ENCODE measurements around the gene CNGA3.

CNGA3 gene

DNA sequence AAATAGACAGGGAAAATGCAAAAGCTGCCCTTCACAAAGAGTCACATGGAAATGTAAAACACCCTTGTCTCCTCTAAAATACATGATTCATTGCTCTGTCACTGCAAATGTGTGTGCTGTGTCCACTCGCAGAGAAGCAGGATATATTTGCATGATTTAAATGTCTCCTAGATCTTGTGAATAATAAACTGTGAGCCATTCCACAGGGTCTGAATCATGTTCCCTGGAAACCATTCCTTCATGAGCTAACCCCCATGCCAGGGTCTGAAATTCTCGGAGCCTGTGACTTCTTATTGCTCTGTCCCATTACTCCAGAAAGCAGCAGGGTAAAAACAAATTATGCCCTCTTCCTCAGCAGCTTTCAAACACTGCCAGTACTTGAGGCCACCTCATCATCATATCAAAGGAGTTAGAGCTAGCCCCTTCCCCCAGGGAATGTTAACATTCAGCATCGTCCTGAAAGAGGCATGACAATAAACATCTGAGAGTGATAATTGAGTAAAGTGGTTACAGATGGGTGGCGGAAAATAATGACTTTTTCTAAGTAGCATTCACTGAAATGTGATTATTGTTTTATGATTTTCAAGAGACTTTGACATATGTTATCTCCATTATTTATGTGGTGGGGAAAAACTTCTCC, 11.7 kb upstream of the CNGA3 start:
- Histone ChIP-seq H3K4ac (ENCODE audit: low read depth in 1 of 2, low read length in 2 of 2) (no peak overlapping the region), H3K4me2 (ENCODE audit: low read length, poor library complexity, severe bottlenecking) (no peak overlapping the region), H3K9ac (ENCODE audit: low read length) (peak overlapping the region; percentile 64), H3K27ac (ENCODE audit: low read length, poor library complexity, severe bottlenecking) (no peak overlapping the region), H3K9me3 (ENCODE audit: control insufficient read depth, low read length) (no peaks in the 10 kb centered on the region), H3K4me1 (ENCODE audit: control insufficient read depth, insufficient read depth, low read depth, low read length) (peaks cover 6% of the 10 kb centered on the region), H2BK120ac (ENCODE audit: low read depth, low read length) (no peak overlapping the region), H2AFZ (ENCODE audit: low read depth, low read length) (no peak overlapping the region), H4K8ac (ENCODE audit: low read length) (no peak overlapping the region), H4K91ac (ENCODE audit: low read length) (no peak overlapping the region), H2BK15ac (ENCODE audit: low read depth, poor library complexity, severe bottlenecking) (no peak overlapping the region), H2BK5ac (ENCODE audit: low read depth, low read length, poor library complexity, severe bottlenecking) (no peak overlapping the region), H3K27me3 (ENCODE audit: control insufficient read depth in 1 of 2, insufficient read depth in 1 of 2, low read length in 2 of 2) (no peaks in the 10 kb centered on the region), H3K4me3 (ENCODE audit: insufficient read depth in 1 of 2, low read depth in 1 of 2, low read length in 2 of 2) (peak overlapping the region in 1 of 2 experiments; percentile 50), H2AK5ac (ENCODE audit: low read length, severe bottlenecking) (no peak overlapping the region), H3K23ac (ENCODE audit: low read length in 2 of 2) (no peak overlapping the region), H3K79me1 (replicated peaks; ENCODE audit: low read length, poor library complexity, severe bottlenecking) (no peaks in the 10 kb centered on the region), H2BK12ac (ENCODE audit: low read length in 2 of 2) (no peak overlapping the region), H3K36me3 (ENCODE audit: control insufficient read depth in 1 of 2, insufficient read depth in 2 of 2, low read depth in 1 of 2, low read length in 2 of 2) (no peaks in the 10 kb centered on the region), H3K18ac (ENCODE audit: low read depth in 1 of 2, low read length in 2 of 2) (no peak overlapping the region), H3K14ac (ENCODE audit: low read length in 2 of 2) (no peak overlapping the region)
- WGBS, result 5% methylated on average over 4 of the region's 4 CpGs
- DNase-seq, result peak; percentile 63

DNA sequence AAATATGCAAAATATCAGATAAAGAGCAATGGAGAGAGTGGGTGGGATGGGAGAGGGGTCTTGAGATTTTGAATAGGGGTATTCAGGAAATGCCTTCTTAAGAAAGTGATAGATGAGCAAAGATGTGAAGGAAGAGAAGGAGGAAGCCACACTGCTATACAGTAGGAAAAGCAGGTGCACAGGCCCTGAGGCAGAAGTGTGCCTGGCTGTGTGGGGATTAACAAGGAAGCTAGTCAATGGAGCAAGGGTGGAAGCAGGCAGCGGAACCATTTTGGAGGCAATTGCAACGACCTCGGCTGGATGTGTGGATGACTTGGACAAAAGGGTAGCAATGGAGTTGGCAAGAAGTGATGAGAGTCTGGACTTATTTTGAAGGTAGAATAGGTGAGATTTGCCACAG, 11.0 kb upstream of the CNGA3 start:
- no peak for DNase-seq
- no peaks in the 10 kb centered on the region for H3K79me1 ChIP-seq (replicated peaks; ENCODE audit: low read length, poor library complexity, severe bottlenecking)
- H2BK15ac ChIP-seq (ENCODE audit: low read depth, poor library complexity, severe bottlenecking), result no peak overlapping the region
- no peaks in the 10 kb centered on the region for H3K9me3 ChIP-seq (ENCODE audit: control insufficient read depth, low read length)
- no peak overlapping the region for H3K4ac ChIP-seq (ENCODE audit: low read depth in 1 of 2, low read length in 2 of 2)
- no peak overlapping the region for H2BK5ac ChIP-seq (ENCODE audit: low read depth, low read length, poor library complexity, severe bottlenecking)
- no peaks in the 10 kb centered on the region for H3K36me3 ChIP-seq (ENCODE audit: control insufficient read depth in 1 of 2, insufficient read depth in 2 of 2, low read depth in 1 of 2, low read length in 2 of 2)
- H3K27ac ChIP-seq (ENCODE audit: low read length, poor library complexity, severe bottlenecking), result no peak overlapping the region
- no peak overlapping the region for H3K4me3 ChIP-seq (ENCODE audit: insufficient read depth in 1 of 2, low read depth in 1 of 2, low read length in 2 of 2)
- H2BK12ac ChIP-seq (ENCODE audit: low read length in 2 of 2), result no peak overlapping the region
- no peak overlapping the region for H2AK5ac ChIP-seq (ENCODE audit: low read length, severe bottlenecking)
- H3K4me1 ChIP-seq (ENCODE audit: control insufficient read depth, insufficient read depth, low read depth, low read length), result peaks cover 6% of the 10 kb centered on the region
- no peak overlapping the region for H3K23ac ChIP-seq (ENCODE audit: low read length in 2 of 2)
- H2AFZ ChIP-seq (ENCODE audit: low read depth, low read length), result no peak overlapping the region
- H3K4me2 ChIP-seq (ENCODE audit: low read length, poor library complexity, severe bottlenecking), result no peak overlapping the region
- no peak overlapping the region for H3K18ac ChIP-seq (ENCODE audit: low read depth in 1 of 2, low read length in 2 of 2)
- H3K14ac ChIP-seq (ENCODE audit: low read length in 2 of 2), result no peak overlapping the region
- H2BK120ac ChIP-seq (ENCODE audit: low read depth, low read length), result no peak overlapping the region
- H4K8ac ChIP-seq (ENCODE audit: low read length), result no peak overlapping the region
- no peaks in the 10 kb centered on the region for H3K27me3 ChIP-seq (ENCODE audit: control insufficient read depth in 1 of 2, insufficient read depth in 1 of 2, low read length in 2 of 2)
- WGBS, result 58% methylated on average over 3 of the region's 3 CpGs
- no peak overlapping the region for H4K91ac ChIP-seq (ENCODE audit: low read length)
- peak overlapping the region; percentile 64 for H3K9ac ChIP-seq (ENCODE audit: low read length)

- H4K91ac ChIP-seq (ENCODE audit: low read length), result no peak overlapping the region
These were observed 5.0 kb upstream of the CNGA3 start for GRCh38 chr2:98341241-98341640.

DNA sequence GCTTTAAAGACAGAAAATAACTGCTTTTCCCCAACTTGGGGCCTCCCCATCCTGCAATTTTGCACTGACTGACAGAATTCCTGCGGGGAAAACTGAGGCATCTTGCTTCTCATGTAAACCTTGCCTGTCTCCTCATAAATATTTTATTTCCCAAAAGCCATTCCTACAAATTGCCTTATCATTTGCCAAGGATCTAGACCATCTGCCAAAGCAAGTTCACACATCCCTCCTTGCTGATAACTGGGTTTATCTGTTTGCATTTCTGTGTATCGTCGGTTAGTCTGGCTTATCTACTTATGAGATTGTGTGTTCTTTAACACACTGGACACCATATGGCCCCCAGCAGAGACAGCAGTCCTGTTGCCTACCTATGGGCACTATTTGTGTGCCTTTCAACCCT, 3.0 kb upstream of the CNGA3 start:
- no peak for DNase-seq
- no peak overlapping the region for H2BK120ac ChIP-seq (ENCODE audit: low read depth, low read length)
- H4K8ac ChIP-seq (ENCODE audit: low read length), result no peak overlapping the region
- H3K4me3 ChIP-seq (ENCODE audit: insufficient read depth in 1 of 2, low read depth in 1 of 2, low read length in 2 of 2), result no peak overlapping the region
- H4K91ac ChIP-seq (ENCODE audit: low read length), result no peak overlapping the region
- peaks cover 17% of the 10 kb centered on the region for H3K4me1 ChIP-seq (ENCODE audit: control insufficient read depth, insufficient read depth, low read depth, low read length)
- no peak overlapping the region for H2BK12ac ChIP-seq (ENCODE audit: low read length in 2 of 2)
- WGBS, result 58% methylated on average over 1 of the region's 3 CpGs
- H3K14ac ChIP-seq (ENCODE audit: low read length in 2 of 2), result no peak overlapping the region
- H3K36me3 ChIP-seq (ENCODE audit: control insufficient read depth in 1 of 2, insufficient read depth in 2 of 2, low read depth in 1 of 2, low read length in 2 of 2), result no peaks in the 10 kb centered on the region
- no peak overlapping the region for H3K4ac ChIP-seq (ENCODE audit: low read depth in 1 of 2, low read length in 2 of 2)
- H3K23ac ChIP-seq (ENCODE audit: low read length in 2 of 2), result no peak overlapping the region
- H3K9ac ChIP-seq (ENCODE audit: low read length), result no peak overlapping the region
- no peak overlapping the region for H3K18ac ChIP-seq (ENCODE audit: low read depth in 1 of 2, low read length in 2 of 2)
- H2BK5ac ChIP-seq (ENCODE audit: low read depth, low read length, poor library complexity, severe bottlenecking), result no peak overlapping the region
- peaks cover 42 to 57% of the 10 kb centered on the region in 2 experiments for H3K27me3 ChIP-seq (ENCODE audit: control insufficient read depth in 1 of 2, insufficient read depth in 1 of 2, low read length in 2 of 2)
- H3K79me1 ChIP-seq (replicated peaks; ENCODE audit: low read length, poor library complexity, severe bottlenecking), result no peaks in the 10 kb centered on the region
- H2AFZ ChIP-seq (ENCODE audit: low read depth, low read length), result no peak overlapping the region
- no peak overlapping the region for H3K4me2 ChIP-seq (ENCODE audit: low read length, poor library complexity, severe bottlenecking)
- H2AK5ac ChIP-seq (ENCODE audit: low read length, severe bottlenecking), result no peak overlapping the region
- H2BK15ac ChIP-seq (ENCODE audit: low read depth, poor library complexity, severe bottlenecking), result no peak overlapping the region
- H3K27ac ChIP-seq (ENCODE audit: low read length, poor library complexity, severe bottlenecking), result no peak overlapping the region
- no peaks in the 10 kb centered on the region for H3K9me3 ChIP-seq (ENCODE audit: control insufficient read depth, low read length)

More at GRCh38 chr2:98341241-98341640, 5.0 kb upstream of the CNGA3 start:
- Histone ChIP-seq H3K4me3 (ENCODE audit: insufficient read depth in 1 of 2, low read depth in 1 of 2, low read length in 2 of 2) (no peak overlapping the region), H3K27ac (ENCODE audit: low read length, poor library complexity, severe bottlenecking) (no peak overlapping the region), H3K4me1 (ENCODE audit: control insufficient read depth, insufficient read depth, low read depth, low read length) (peaks cover 3% of the 10 kb centered on the region), H3K9me3 (ENCODE audit: control insufficient read depth, low read length) (no peaks in the 10 kb centered on the region), H2BK12ac (ENCODE audit: low read length in 2 of 2) (no peak overlapping the region), H3K14ac (ENCODE audit: low read length in 2 of 2) (no peak overlapping the region), H2AK5ac (ENCODE audit: low read length, severe bottlenecking) (no peak overlapping the region), H3K36me3 (ENCODE audit: control insufficient read depth in 1 of 2, insufficient read depth in 2 of 2, low read depth in 1 of 2, low read length in 2 of 2) (no peaks in the 10 kb centered on the region), H3K4me2 (ENCODE audit: low read length, poor library complexity, severe bottlenecking) (no peak overlapping the region), H4K8ac (ENCODE audit: low read length) (no peak overlapping the region), H3K79me1 (replicated peaks; ENCODE audit: low read length, poor library complexity, severe bottlenecking) (no peaks in the 10 kb centered on the region), H2BK120ac (ENCODE audit: low read depth, low read length) (no peak overlapping the region), H3K4ac (ENCODE audit: low read depth in 1 of 2, low read length in 2 of 2) (no peak overlapping the region), H3K9ac (ENCODE audit: low read length) (no peak overlapping the region), H3K27me3 (ENCODE audit: control insufficient read depth in 1 of 2, insufficient read depth in 1 of 2, low read length in 2 of 2) (peaks cover 25 to 36% of the 10 kb centered on the region in 2 experiments), H2AFZ (ENCODE audit: low read depth, low read length) (no peak overlapping the region), H2BK15ac (ENCODE audit: low read depth, poor library complexity, severe bottlenecking) (no peak overlapping the region), H2BK5ac (ENCODE audit: low read depth, low read length, poor library complexity, severe bottlenecking) (no peak overlapping the region), H3K18ac (ENCODE audit: low read depth in 1 of 2, low read length in 2 of 2) (no peak overlapping the region), H3K23ac (ENCODE audit: low read length in 2 of 2) (no peak overlapping the region)
- DNase-seq, result no peak
- WGBS, result no CpG with 5 or more reads among the region's 2 CpGs
